ENCODE results near the gene SORCS2. TPM values are rescaled to one million over a fixed set of nuclear protein-coding genes. Genes with fewer than 3 reads are reported as not detected.

The SORCS2 gene
- total and polyA plus RNA-seq, 2 of the 8 experiments (the other 6 are each of a cell fraction or from before 2014, with no cell fraction given): 0.36 to 1.8 TPM

DNA sequence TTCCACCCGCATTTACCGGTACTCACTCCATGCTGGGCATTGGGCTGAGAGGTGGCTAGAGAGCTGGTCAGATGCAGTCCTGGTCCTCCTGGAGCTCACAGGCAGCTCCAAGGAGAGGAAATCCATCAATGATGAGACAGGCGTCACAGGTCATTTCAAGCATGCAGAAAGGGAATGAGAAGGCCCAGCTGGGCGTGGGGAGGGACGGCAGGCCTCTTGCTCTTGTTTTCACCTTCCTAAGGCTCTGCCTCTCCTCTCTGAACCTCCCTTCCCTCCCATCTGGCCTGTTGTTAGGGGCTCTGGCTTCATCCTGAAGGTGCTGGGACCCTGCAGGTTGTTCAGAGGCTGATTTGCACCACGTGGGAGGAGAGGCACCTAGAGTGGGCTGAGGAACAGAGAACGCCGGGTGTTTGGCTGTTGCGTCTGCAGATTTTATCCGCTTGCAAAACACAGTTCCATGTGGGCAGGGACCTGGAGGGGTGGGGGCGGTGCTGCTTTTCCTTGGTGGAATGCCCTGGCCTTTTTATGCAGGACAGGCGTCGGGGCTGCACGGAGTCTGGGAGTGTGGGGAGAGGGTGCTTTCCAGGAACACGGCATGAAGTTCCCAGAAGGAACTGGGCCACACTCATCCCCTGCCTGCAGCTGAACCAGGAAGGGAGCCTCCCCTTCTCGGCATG, 323.9 kb downstream of the SORCS2 start:
- Histone ChIP-seq H2BK15ac (ENCODE audit: low read length) (no peak overlapping the region), H3K18ac (ENCODE audit: extremely low read depth, low read length) (no peak overlapping the region; the same call in 1 of the 2 replicates), H3K14ac (ENCODE audit: insufficient read length) (no peak overlapping the region), H2BK120ac (replicated peaks; ENCODE audit: low read depth, low read length) (no peak overlapping the region), H3K27me3 (replicated peaks in 1 of 4; ENCODE audit: control insufficient read depth in 3 of 4, extremely low read depth in 1 of 4, insufficient read depth in 3 of 4, low read length in 3 of 4) (peaks cover 0 to 2% (median 0%) of the 10 kb centered on the region in 4 experiments; a peak in 1 of 7 replicates), H3K36me3 (ENCODE audit: control insufficient read depth in 2 of 4, insufficient read depth in 4 of 4, low read length in 3 of 4) (no peaks in the 10 kb centered on the region), H3K4me3 (ENCODE audit: extremely low read depth in 1 of 4, insufficient read depth in 2 of 4, low read depth in 3 of 4, low read length in 4 of 4) (no peak overlapping the region), H3K79me1 (ENCODE audit: low read depth, low read length) (no peaks in the 10 kb centered on the region), H3K4ac (replicated peaks; ENCODE audit: insufficient read length, low read depth, low read length) (no peak overlapping the region), H3K23ac (ENCODE audit: insufficient read length) (no peak overlapping the region), H3K9me3 (ENCODE audit: insufficient read depth in 2 of 2, low read depth in 1 of 2, low read length in 1 of 2) (no peaks in the 10 kb centered on the region), H3K56ac (replicated peaks; ENCODE audit: insufficient read length, low read depth, low read length) (no peak overlapping the region), H2BK12ac (ENCODE audit: low read depth, low read length) (peak overlapping the region; percentile 52; the same call in 1 of the 2 replicates), H2BK5ac (ENCODE audit: low read depth, low read length) (no peak overlapping the region), H3K23me2 (ENCODE audit: low read depth, low read length) (no peaks in the 10 kb centered on the region), H2BK20ac (ENCODE audit: low read length) (no peak overlapping the region), H4K20me1 (replicated peaks in 1 of 2; ENCODE audit: control insufficient read depth in 1 of 2, insufficient read depth in 2 of 2, low read length in 2 of 2) (no peaks in the 10 kb centered on the region), H3K79me2 (ENCODE audit: control insufficient read depth in 1 of 2, insufficient read depth in 2 of 2, low read length in 2 of 2) (no peaks in the 10 kb centered on the region), H4K5ac (ENCODE audit: insufficient read length, low read depth, low read length) (no peak overlapping the region), H3K27ac (ENCODE audit: low read depth, low read length) (no peak overlapping the region), H4K91ac (replicated peaks; ENCODE audit: insufficient read length, low read length) (no peak overlapping the region), H3K9ac (replicated peaks in 1 of 4; ENCODE audit: extremely low read depth in 1 of 4, low read depth in 3 of 4, low read length in 3 of 4) (no peak overlapping the region), H4K8ac (ENCODE audit: extremely low read depth, insufficient read depth, low read length) (no peak overlapping the region; the same call in 1 of the 2 replicates), H3K4me1 (replicated peaks in 1 of 4; ENCODE audit: control insufficient read depth in 3 of 4, insufficient read depth in 4 of 4, low read length in 3 of 4) (peaks cover 0 to 19% (median 5%) of the 10 kb centered on the region in 4 experiments; a peak in 4 of 7 replicates), H3K4me2 (ENCODE audit: insufficient read depth in 1 of 2, low read depth in 2 of 2, low read length in 2 of 2) (no peak overlapping the region), H2AK5ac (ENCODE audit: low read depth, low read length) (no peak overlapping the region), H2AFZ (ENCODE audit: low read length) (peak overlapping the region; percentile 42)
- DNase-seq (ENCODE audit: low read depth in 1 of 2, low spot score in 2 of 2): no peak
- FAIRE-seq: no peak
- TF ChIP-seq SIX5 (IDR thresholded peaks at IDR 0.05; ENCODE audit: low read depth, low read length) (no peak), CHD1 (IDR thresholded peaks at IDR 0.05; ENCODE audit: low read depth, low read length) (no peak), PHF8 (conservative IDR thresholded peaks at IDR 0.05; ENCODE audit: low read depth, low read length) (no peak), TCF12 (IDR thresholded peaks at IDR 0.05; ENCODE audit: low read depth, low read length) (no peak), ASH2L (IDR thresholded peaks at IDR 0.05; ENCODE audit: low read length) (no peak), POLR2A (IDR thresholded peaks at IDR 0.05; ENCODE audit: control extremely low read depth in 1 of 2, low read depth in 2 of 2, low read length in 2 of 2) (no peak), SP2 (IDR thresholded peaks at IDR 0.05; ENCODE audit: low read length) (no peak), YY1 (IDR thresholded peaks at IDR 0.05; ENCODE audit: low read depth, low read length) (no peak), JUND (IDR thresholded peaks at IDR 0.05; ENCODE audit: low read length) (no peak), ZNF274 (IDR thresholded peaks at IDR 0.05; ENCODE audit: borderline replicate concordance, extremely low read depth, low read length) (no peak)
- 81% methylated on average over 15 of the region's 16 CpGs; no CpG with 5 or more reads in 1 of the 2 experiments for WGBS, 2 experiments (ENCODE audit: extremely low coverage in 1 of 2, insufficient coverage in 1 of 2, insufficient read length in 1 of 2, insufficient replicate concordance in 2 of 2, low coverage in 1 of 2, low lambda C conversion rate in 2 of 2, missing lambda C conversion rate in 1 of 2)
- ChIA-PET POLR2A (ENCODE audit: partially characterized antibody) (no interaction called here), CTCF (ENCODE audit: partially characterized antibody) (interaction anchor here (0.6 to 2.4 kb wide), 6 partner anchors 12 to 203 kb away, joined by 3 to 9 read pairs (median 3); no protein-coding TSS in a partner anchor)
